GM23248 (cell line): ENCODE results near the gene CFAP99. TPM values are rescaled to one million over a fixed set of nuclear protein-coding genes. Genes with fewer than 3 reads are reported as not detected.

Experiments used
- DNase-seq: peaks from one replicate; pipeline ENCODE4 v3.0.0-alpha.2; 2015
- H2AFZ ChIP-seq: fragments of 200-600 bp; sonication (generic); 2 replicates; pipeline ENCODE4 v1.6.1; 2016; ENCODE audit warnings: antibody characterized with exemption
- H3F3A ChIP-seq: fragments of 200-600 bp; sonication (generic); 2 replicates; pipeline ENCODE4 v1.6.1; 2016; ENCODE audit warnings: mild to moderate bottlenecking, antibody characterized with exemption, mixed run types; ENCODE audit not compliant: insufficient read depth
- H3K27ac ChIP-seq: fragments of 200-600 bp; sonication (generic); 2 replicates; pipeline ENCODE4 v1.5.1; 2016; ENCODE audit warnings: mild to moderate bottlenecking
- H3K27me3 ChIP-seq: fragments of 200-600 bp; sonication (generic); replicated peaks from 2 replicates; pipeline ENCODE4 v1.6.1; 2016; ENCODE audit warnings: mild to moderate bottlenecking; ENCODE audit not compliant: insufficient read depth
- H3K36me3 ChIP-seq: fragments of 200-600 bp; sonication (generic); 2 replicates; pipeline ENCODE4 v1.6.1; 2016; ENCODE audit warnings: low read depth, mild to moderate bottlenecking
- H3K4me1 ChIP-seq: fragments of 200-600 bp; sonication (generic); 2 replicates; pipeline ENCODE4 v1.6.1; 2016; ENCODE audit warnings: mild to moderate bottlenecking; ENCODE audit not compliant: insufficient read depth
- H3K4me2 ChIP-seq: fragments of 200-600 bp; sonication (generic); one replicate; pipeline ENCODE4 v1.6.1; 2016; ENCODE audit warnings: mild to moderate bottlenecking; ENCODE audit not compliant: unreplicated experiment
- H3K4me3 ChIP-seq: fragments of 200-600 bp; sonication (generic); 2 replicates; pipeline ENCODE4 v1.5.1; 2016; ENCODE audit warnings: mild to moderate bottlenecking
- H3K79me2 ChIP-seq: fragments of 200-600 bp; sonication (generic); 2 replicates; pipeline ENCODE4 v1.6.1; 2016; ENCODE audit warnings: mild to moderate bottlenecking; ENCODE audit not compliant: insufficient read depth
- H3K9ac ChIP-seq: fragments of 200-600 bp; sonication (generic); 2 replicates; pipeline ENCODE4 v1.6.1; 2016; ENCODE audit warnings: mild to moderate bottlenecking
- H3K9me2 ChIP-seq: fragments of 200-600 bp; sonication (generic); 2 replicates; pipeline ENCODE4 v1.6.1; 2016; ENCODE audit warnings: mixed run types, mild to moderate bottlenecking, moderate library complexity; ENCODE audit not compliant: insufficient read depth
- H3K9me3 ChIP-seq: fragments of 200-600 bp; sonication (generic); one replicate; pipeline ENCODE4 v1.6.1; 2017; ENCODE audit warnings: low read depth
- H4K20me1 ChIP-seq: fragments of 200-600 bp; sonication (generic); 2 replicates; pipeline ENCODE4 v1.6.0; 2016; ENCODE audit not compliant: insufficient read depth
- EZH2 ChIP-seq: fragments of 200-600 bp; sonication (generic); IDR thresholded peaks from 2 replicates; pipeline ENCODE4 v1.6.1; 2018; ENCODE audit warnings: antibody characterized with exemption, mild to moderate bottlenecking; ENCODE audit not compliant: insufficient read depth, poor library complexity, severe bottlenecking
- EZH2phosphoT487 ChIP-seq: fragments of 200-600 bp; sonication (generic); IDR thresholded peaks from 2 replicates; pipeline ENCODE4 v1.6.1; 2018; ENCODE audit warnings: antibody characterized with exemption, moderate library complexity, mild to moderate bottlenecking, low read depth; ENCODE audit not compliant: insufficient read depth
- WGBS, 2 experiments: methylation state at CpG; one replicate each; pipeline ENCODE4 v1.1.6; 2015 to 2017; ENCODE audit warnings: low lambda C conversion rate in 2 of 2, low coverage in 1 of 2; ENCODE audit errors: missing lambda C conversion rate in 2 of 2; 5-methylcytosine and 5-hydroxymethylcytosine counted together
- in situ Hi-C: fragments of 300-500 bp; cut with MboI; formaldehyde crosslinking; loops from 2 replicates; pipeline ENCODE4 v1.15.0; 2020
- polyA plus RNA-seq: library from polyadenylated mRNA; unstranded; fragments of >200 nt; fragmentation: Nextera tagmentation; extraction: Ambion mirVana; gene quantifications from 2 replicates; pipeline ENCODE4 v1.2.1, GENCODE V29; 2016
- total RNA-seq: library from RNA; depleted of rRNA; stranded (reverse); fragments of >200 nt; shearing (Covaris generic); gene quantifications from 2 replicates; pipeline ENCODE4 v1.2.3, GENCODE V29; 2014

Gene CFAP99
- total and polyA plus RNA-seq, 2 experiments from 2014 or later = not detected

DNA sequence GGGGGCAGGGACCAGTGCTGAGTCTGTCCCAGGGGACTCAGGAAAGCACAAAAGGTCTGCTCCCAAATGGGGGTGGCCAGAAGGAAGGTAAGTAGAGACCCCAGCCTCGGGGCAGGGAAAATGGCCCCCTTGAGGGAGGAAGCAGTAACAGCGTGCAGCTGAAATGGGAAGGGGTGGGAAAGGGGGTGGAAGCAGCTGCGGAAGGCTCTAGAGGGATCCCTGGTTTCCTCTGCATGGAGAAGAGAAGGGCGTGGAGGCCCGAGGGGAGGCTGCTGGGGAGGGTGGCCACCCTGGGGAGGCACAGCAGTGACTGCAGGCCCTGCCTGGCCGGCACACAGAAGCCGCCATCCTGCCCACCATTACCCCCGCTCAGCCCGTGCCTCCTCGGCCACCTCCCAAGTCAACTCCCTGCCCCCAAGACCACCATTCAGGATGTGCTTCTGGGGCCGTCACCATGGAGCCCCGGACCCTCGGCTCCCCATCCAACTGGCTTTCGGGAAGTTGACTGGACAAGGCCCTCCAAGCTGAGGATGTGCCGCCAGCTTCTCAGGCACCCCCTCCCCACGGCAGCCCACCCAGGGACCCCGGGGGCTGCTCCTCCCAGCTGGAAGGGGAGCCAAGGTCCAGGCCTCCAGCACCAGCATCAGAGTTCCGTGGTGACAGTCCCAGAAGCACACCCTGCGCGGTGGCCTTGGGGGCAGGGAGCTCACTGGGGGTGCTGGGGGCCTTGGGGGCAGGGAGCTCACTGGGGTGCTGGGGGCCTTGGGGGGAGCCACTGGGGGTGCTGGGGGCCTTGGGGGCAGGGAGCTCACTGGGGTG lies 23.6 kb downstream of the CFAP99 start:
- WGBS, 2 experiments = 72 to 79% methylated on average over 10 to 20 of the region's 20 CpGs
- H2AFZ ChIP-seq = no peak overlapping the region
- H3K4me1 ChIP-seq = no peaks in the 10 kb centered on the region
- H3K79me2 ChIP-seq = no peaks in the 10 kb centered on the region
- H3K27ac ChIP-seq = no peak overlapping the region
- H3K27me3 ChIP-seq = no peaks in the 10 kb centered on the region
- in situ Hi-C loops = loop anchor here (10.0 kb wide), 1 partner anchor 218 kb away; no protein-coding TSS in a partner anchor
- DNase-seq = no peak
- H4K20me1 ChIP-seq = no peaks in the 10 kb centered on the region
- H3K9ac ChIP-seq = no peak overlapping the region
- H3K36me3 ChIP-seq = no peaks in the 10 kb centered on the region
- H3K4me2 ChIP-seq = no peak overlapping the region
- no peaks in the 10 kb centered on the region for H3F3A ChIP-seq
- H3K9me2 ChIP-seq = no peaks in the 10 kb centered on the region
- H3K4me3 ChIP-seq = no peak overlapping the region
- no peaks in the 10 kb centered on the region for H3K9me3 ChIP-seq
- TF ChIP-seq EZH2phosphoT487 (no peak), EZH2 (no peak)

- no peak overlapping the region for H3K4me3 ChIP-seq
- no peaks in the 10 kb centered on the region for H4K20me1 ChIP-seq
- H3K4me1 ChIP-seq = no peaks in the 10 kb centered on the region
- DNase-seq = no peak
- H3K79me2 ChIP-seq = no peaks in the 10 kb centered on the region
- H3K4me2 ChIP-seq = no peak overlapping the region
- no peak overlapping the region for H2AFZ ChIP-seq
- in situ Hi-C loops = loop anchor here (10.0 kb wide), 1 partner anchor 218 kb away; no protein-coding TSS in a partner anchor
- H3K9ac ChIP-seq = no peak overlapping the region
- H3F3A ChIP-seq = no peaks in the 10 kb centered on the region
- no peaks in the 10 kb centered on the region for H3K36me3 ChIP-seq
- no peaks in the 10 kb centered on the region for H3K27me3 ChIP-seq
- no peaks in the 10 kb centered on the region for H3K9me2 ChIP-seq
- WGBS, 2 experiments = 81 to 83% methylated on average over 17 to 20 of the region's 20 CpGs
- H3K27ac ChIP-seq = no peak overlapping the region
- TF ChIP-seq EZH2 (no peak), EZH2phosphoT487 (no peak)
- H3K9me3 ChIP-seq = no peaks in the 10 kb centered on the region
Measured at GRCh38 chr4:2443061-2443730, 24.4 kb downstream of the CFAP99 start.

DNA sequence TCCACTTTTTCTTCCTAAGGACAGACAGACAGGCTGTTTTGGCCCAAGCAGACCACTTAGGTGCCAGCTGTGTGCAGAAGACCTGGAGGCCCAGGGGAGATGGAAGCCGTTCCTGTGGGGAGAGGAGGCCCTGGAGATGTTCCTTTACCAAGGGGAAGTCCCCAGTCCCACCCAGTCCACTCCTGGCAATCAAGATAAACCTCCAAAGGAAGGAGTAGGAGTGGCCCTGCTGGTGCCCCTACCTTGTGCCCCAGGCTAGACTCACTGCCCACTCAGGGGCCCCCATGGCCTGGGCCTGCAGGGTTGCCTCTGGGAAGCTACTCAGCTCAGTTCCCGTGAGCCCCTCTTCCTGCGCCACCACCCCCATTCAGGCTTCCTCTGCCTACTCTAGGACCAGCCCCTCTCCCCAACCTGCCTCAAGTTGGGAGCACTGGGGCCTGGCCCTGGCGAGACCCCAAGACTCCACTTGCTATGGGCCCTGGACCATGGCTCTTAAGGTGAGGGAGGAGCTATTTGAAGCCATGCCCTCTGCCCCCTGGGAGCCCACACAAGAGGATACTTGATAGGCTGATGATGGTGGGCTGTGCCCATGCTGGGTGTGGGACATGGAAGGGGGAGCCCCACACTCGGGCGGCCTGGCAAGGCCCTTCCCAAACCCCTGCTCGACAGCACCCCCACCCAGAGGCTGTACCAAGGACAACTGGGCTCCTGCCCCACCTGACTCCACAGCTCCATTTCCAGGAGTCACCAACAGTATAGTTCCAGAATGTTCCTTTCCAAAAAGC lies 25.4 kb downstream of the CFAP99 start:
- TF ChIP-seq EZH2 (no peak), EZH2phosphoT487 (no peak)
- Histone ChIP-seq H3K27me3 (no peaks in the 10 kb centered on the region), H3K9ac (no peak overlapping the region), H3K9me3 (no peaks in the 10 kb centered on the region), H2AFZ (no peak overlapping the region), H4K20me1 (no peaks in the 10 kb centered on the region), H3K27ac (no peak overlapping the region), H3K4me3 (no peak overlapping the region), H3F3A (no peaks in the 10 kb centered on the region), H3K36me3 (no peaks in the 10 kb centered on the region), H3K4me1 (no peaks in the 10 kb centered on the region), H3K4me2 (no peak overlapping the region), H3K79me2 (no peaks in the 10 kb centered on the region), H3K9me2 (no peaks in the 10 kb centered on the region)
- 63 to 72% methylated on average over 7 of the region's 7 CpGs for WGBS, 2 experiments
- DNase-seq = no peak
- in situ Hi-C loops = loop anchor here (10.0 kb wide), 1 partner anchor 219 kb away; no protein-coding TSS in a partner anchor

GRCh38 chr4:2445130-2445529 lies 26.4 kb downstream of the CFAP99 start:
- H3K4me2 ChIP-seq = no peak overlapping the region
- no peaks in the 10 kb centered on the region for H4K20me1 ChIP-seq
- DNase-seq = no peak
- H3K4me1 ChIP-seq = no peaks in the 10 kb centered on the region
- H3K9ac ChIP-seq = no peak overlapping the region
- in situ Hi-C loops = loop anchor here (10.0 kb wide), 1 partner anchor 220 kb away; no protein-coding TSS in a partner anchor
- H2AFZ ChIP-seq = no peak overlapping the region
- no peaks in the 10 kb centered on the region for H3K27me3 ChIP-seq
- H3K36me3 ChIP-seq = no peaks in the 10 kb centered on the region
- H3F3A ChIP-seq = no peaks in the 10 kb centered on the region
- no peak overlapping the region for H3K27ac ChIP-seq
- H3K9me3 ChIP-seq = no peaks in the 10 kb centered on the region
- H3K9me2 ChIP-seq = no peaks in the 10 kb centered on the region
- no peaks in the 10 kb centered on the region for H3K79me2 ChIP-seq
- no peak for TF ChIP-seq EZH2phosphoT487
- TF ChIP-seq EZH2 = no peak
- 91 to 94% methylated on average over 9 of the region's 9 CpGs for WGBS, 2 experiments
- H3K4me3 ChIP-seq = no peak overlapping the region
